GM18909 (cell line): ENCODE measurements around the gene STK38.

Source experiments
- ATAC-seq: cut with Tn5 transposase; IDR thresholded peaks from one replicate; pipeline ENCODE4 v1.9.1; 2021; ENCODE audit warnings: mild to moderate bottlenecking; ENCODE audit not compliant: unreplicated experiment, poor library complexity

STK38 gene

DNA sequence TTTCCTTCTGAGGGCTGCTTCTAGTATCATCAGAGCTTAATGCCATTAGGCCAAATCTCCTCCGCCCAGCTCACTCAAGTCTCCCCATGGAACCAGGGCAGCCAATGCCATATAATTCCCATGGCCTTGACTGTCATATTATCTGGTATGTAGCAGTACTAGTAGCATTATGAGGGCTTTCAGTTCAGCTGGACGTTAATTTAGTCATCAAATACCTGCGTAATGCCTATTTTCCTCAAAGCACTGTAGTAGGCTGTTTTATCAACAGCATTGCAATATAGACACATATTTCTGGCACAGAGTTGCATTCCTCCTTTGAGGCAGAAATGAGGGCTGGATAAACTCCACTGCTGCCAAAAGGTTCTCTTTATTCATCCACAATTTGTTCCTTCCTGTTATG is 102.8 kb downstream of the STK38 start:
- ATAC-seq: no peak
